OCI-M2 (cell line): Measurements from ENCODE around the gene MID1.

Experiments
- DNase-seq: peaks from one replicate; lab custom pipeline; 2025; ENCODE audit not compliant: unreplicated experiment; lab: John Stamatoyannopoulos, UW

The MID1 gene

DNA sequence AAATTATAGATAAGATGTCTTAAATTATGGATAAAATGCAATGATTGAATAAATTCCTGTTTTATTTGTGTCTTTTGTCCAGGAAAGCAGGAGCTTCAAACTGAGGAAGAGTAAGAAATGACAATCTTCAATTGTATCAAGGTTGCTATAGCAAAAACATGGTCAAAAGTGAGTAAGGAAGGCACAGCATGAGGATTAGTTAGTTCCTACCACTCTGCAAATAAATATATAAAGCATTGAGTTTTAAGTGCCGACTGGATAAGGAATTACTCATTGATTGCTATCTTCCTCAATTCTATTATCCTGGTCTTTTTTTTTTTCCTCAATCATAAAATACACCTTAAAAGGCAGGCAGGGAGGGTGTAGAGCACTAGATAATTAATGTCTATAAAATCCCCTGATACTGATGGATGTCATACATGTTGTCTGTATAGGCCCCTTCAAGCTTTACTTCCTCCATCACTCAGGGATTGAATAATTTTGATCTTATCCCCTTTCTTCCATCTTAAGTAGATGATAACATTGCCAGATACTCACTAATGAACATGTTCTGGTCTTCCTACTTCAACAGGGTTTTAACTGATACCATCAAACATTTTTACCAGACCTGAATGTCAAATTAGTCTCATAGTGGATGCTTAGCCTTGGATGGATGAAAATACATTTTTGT is 86.6 kb downstream of the MID1 start:
- DNase-seq, result no peak

DNA sequence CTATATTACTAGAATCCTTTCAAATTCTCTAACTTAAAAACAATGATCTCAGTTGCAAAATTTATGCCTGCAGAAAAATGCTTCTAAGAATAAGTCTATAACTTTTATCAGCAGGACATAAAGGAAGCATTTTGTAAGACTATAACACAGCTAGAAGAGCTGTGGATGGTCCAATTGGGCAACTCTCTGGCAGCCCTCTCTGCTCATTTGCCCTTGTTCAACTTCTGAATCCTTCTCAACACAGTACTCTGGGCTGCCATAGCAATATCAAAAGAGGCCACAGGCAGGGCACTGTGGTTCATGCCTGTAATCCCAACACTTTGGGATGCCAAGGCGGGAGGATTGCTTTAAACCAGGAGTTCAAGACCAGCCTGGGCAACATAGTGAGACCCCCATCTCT is 88.5 kb downstream of the MID1 start:
- no peak for DNase-seq

DNA sequence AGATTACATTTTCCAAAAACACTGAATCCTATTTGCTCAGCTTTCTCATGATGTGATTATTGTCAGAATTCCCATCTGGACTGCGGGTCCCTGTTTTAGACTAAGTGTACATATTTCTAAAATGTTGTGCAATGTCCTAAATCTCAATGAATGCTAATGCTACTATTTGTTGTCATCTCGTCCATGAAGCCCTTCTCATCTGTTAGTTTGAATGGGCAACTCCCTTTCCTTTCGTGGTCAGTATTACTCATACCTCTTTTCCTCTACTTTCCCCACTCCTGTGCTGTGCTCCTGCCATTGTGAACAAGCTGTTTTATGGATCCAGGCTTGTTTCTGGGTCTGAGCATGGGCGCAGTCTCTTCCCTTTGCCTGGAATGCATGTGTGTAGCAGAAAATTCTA is 91.0 kb downstream of the MID1 start:
- DNase-seq, result no peak

GRCh38 chrX:10526451-10526850 is 93.9 kb downstream of the MID1 start:
- no peak for DNase-seq

DNA sequence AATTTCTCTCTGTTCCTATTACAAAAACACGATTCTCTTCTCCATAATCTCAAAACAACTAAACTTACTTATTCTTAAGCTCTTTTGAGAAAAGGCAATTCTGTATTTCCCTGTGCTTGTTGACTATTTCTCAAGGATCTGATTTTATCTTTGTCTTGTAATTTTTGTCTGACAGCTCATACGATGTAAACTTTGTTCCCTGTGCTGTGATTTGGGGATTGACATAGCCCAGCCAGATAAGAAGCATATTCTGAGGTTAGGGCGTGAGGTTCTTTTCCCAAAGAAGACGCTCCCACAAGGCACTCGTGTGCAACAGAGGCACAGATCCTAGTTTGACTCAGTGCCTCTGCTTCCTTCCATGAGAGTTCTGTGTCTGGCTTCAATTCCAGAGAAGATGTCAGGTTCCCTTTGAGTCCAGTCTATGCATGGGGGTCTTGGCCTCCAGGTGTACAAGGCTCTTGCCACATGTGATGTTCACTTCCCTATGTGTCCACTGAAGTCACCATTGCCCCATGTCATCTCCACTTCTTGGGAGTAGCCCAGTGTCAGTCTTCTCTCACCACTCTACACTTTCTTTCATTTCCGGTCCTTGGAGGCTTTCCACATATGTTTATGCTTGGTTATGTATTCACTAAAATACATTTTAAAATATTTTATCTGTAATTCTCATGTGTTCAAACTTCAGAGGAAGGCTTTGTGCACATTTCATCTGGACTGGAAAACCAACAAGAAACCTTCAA is 94.8 kb downstream of the MID1 start:
- no peak for DNase-seq

DNA sequence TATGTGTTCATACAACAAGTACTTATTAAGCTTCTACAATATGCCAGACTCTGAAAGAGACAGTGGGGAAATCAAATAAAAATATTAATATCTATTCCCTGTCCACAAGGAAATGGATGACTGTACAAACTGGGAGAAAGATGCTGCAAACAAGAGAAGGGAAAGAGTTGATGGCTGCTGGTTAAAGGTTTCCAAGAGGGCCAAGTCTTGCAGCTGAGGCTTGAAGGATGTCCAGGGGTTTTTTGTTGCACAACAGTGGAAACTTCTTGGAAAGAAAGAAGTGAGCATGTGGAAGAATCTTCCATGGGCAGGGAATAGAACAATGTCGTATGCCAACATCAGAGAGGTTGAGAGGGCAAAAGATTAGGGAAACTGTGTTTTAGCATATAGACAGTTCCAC is 95.8 kb downstream of the MID1 start:
- DNase-seq, result no peak

DNA sequence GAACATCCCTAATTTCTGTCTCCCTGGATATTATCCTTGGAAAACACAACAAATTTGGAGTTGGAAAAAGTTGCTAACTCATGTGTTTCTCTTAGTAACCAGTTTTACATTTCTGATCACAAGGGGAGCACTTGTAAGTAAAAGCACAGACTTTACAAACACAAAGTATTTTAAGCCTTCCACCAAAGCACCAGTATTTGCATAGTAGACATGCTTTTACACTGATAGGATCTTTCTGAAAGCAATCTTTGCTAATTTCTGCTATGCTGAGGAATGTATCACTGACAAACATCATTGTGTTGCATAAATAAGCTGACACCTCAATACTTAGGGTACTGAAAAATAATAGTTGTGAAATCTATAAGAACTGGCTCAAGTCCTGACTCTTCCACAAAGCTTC is 100.6 kb downstream of the MID1 start:
- DNase-seq, result no peak

- DNase-seq, result no peak
Observed at GRCh38 chrX:10519278-10519677, 101.1 kb downstream of the MID1 start.

GRCh38 chrX:10518073-10518472 is 102.3 kb downstream of the MID1 start:
- no peak for DNase-seq

DNA sequence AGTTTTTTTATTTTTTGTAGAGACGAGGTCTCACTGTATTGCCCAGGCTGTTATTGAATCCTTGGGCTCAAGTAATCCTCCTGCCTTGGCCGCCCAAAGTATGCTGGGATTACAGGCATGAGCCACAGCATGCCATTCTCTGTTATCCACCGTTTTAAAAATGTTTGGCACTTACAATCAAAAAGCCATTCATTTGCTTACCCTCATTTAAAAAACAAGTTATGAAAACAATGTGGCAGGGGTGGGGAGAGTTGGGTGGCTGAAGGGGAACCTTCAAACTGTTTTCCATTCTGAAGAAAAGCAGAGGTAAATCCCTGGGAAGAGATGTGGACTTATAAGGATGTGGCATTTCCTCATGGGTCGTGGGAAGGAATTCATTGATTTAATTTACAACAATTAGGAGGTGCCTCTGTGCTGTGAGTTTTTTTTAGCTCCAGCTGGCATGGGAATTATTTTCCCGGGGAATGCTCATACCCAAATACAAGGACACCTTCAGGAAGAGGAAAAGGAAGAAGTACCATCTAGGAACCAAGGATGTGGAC is 103.5 kb downstream of the MID1 start:
- no peak for DNase-seq

- no peak for DNase-seq
Observed at GRCh38 chrX:10514891-10515290, 105.5 kb downstream of the MID1 start.

GRCh38 chrX:10513974-10514373 is 106.4 kb downstream of the MID1 start:
- no peak for DNase-seq

GRCh38 chrX:10512741-10513140 is 107.6 kb downstream of the MID1 start:
- no peak for DNase-seq

GRCh38 chrX:10512258-10512657 is 108.1 kb downstream of the MID1 start:
- DNase-seq, result no peak

- no peak for DNase-seq
Observed at GRCh38 chrX:10509397-10509796, 111.0 kb downstream of the MID1 start.

DNA sequence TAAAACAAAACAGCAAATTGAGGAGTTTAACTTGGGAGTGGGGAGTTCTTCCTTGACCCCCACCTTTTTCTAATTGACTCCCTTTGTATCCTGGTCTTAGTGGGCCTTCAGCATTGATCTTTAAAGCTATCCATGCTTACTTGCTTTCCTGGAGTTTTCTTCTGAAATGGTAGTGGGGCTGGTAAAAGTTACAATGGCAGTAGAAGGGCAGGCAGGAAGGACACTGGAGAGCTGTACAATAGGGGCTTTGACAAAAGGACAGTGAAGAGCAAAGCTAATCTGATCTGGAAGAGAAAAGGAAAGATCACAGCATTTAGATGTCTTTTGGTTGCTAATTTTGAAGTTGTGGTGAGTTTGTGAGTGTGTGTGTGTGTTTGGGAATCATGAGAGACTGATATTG is 111.5 kb downstream of the MID1 start:
- no peak for DNase-seq

GRCh38 chrX:10507876-10508275 is 112.5 kb downstream of the MID1 start:
- DNase-seq, result no peak

DNA sequence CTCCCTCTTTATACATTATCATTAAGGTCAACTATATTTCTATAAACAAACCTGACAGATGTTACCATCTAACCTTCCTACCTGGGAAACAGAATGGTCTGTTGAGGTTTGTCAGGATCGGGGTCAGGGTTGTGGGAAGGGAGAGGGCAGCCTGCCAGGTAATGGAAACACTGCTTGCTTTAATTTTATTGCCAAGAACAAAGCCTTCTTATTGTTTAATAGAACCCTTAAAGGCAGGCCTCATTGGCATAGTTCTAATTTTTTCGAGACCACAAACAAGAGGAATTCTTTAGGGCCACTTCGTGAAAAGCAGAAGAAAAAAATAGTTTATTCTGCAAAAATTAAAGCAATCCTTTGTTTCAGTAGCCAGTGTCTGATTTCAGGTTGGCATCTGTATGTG is 113.2 kb downstream of the MID1 start:
- no peak for DNase-seq

GRCh38 chrX:10506781-10507180 is 113.6 kb downstream of the MID1 start:
- DNase-seq, result no peak

DNA sequence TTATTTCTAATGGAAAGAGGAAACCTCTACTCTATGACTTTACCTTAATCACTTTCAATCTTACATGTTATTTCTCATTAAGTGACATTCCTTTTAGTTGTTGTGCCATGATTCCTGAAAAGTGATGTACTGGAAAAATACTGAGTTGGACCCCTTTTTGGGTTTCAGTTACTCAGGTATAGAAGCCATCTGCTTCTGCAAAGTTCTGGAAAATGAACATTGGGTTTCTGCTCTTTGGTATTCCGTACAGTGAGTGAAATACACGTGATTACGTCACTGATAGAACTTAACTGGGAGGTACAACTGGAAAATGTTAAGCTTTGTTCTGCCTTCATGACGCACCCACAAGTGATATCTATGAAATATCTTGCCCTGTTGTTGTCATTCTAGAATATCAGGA is 114.7 kb downstream of the MID1 start:
- DNase-seq, result no peak

- DNase-seq, result no peak
Observed at GRCh38 chrX:10502961-10503360, 117.4 kb downstream of the MID1 start.

GRCh38 chrX:10501611-10502010 is 118.8 kb downstream of the MID1 start:
- DNase-seq, result no peak
